ENCODE measurements around the gene ZP4. TPM values are rescaled to one million over a fixed set of nuclear protein-coding genes. Genes with fewer than 3 reads are reported as not detected.

Gene ZP4
- total and polyA plus RNA-seq, 2 of the 4 experiments (the other 2 are of a cell fraction) = not detected

GRCh38 chr1:237834461-237834860, 56.3 kb downstream of the ZP4 start:
- TF ChIP-seq CHD1 (IDR thresholded peaks at IDR 0.05; ENCODE audit: low read depth, low read length) = no peak
- no peak for TF ChIP-seq CEBPB (IDR thresholded peaks at IDR 0.05; ENCODE audit: low read depth, low read length)
- TF ChIP-seq NFE2L2 (IDR thresholded peaks at IDR 0.05; ENCODE audit: low read depth, low read length) = no peak
- TF ChIP-seq POLR2A (IDR thresholded peaks at IDR 0.05; ENCODE audit: low read depth, low read length) = no peak
- TF ChIP-seq FOS (IDR thresholded peaks at IDR 0.05; ENCODE audit: low read depth, low read length) = no peak
- no peak for TF ChIP-seq USF2 (IDR thresholded peaks at IDR 0.05; ENCODE audit: low read depth, low read length)
- no peak for TF ChIP-seq SMC3 (IDR thresholded peaks at IDR 0.05; ENCODE audit: low read depth, low read length)
- TF ChIP-seq MAFK (IDR thresholded peaks at IDR 0.05; ENCODE audit: low read depth, low read length) = no peak
- no peak for TF ChIP-seq MAZ (IDR thresholded peaks at IDR 0.05; ENCODE audit: borderline replicate concordance, low read depth, low read length)
- TF ChIP-seq RFX5 (IDR thresholded peaks at IDR 0.05; ENCODE audit: low read depth, low read length) = no peak
- no peak for TF ChIP-seq RAD21 (IDR thresholded peaks at IDR 0.05; ENCODE audit: low read length)
- TF ChIP-seq CTCF (conservative IDR thresholded peaks at IDR 0.05; ENCODE audit: low read depth, low read length) = no peak
- TF ChIP-seq ELK1 (IDR thresholded peaks at IDR 0.05; ENCODE audit: borderline replicate concordance, low read depth, low read length) = no peak
- no peak for TF ChIP-seq MXI1 (IDR thresholded peaks at IDR 0.05; ENCODE audit: borderline replicate concordance, low read depth, low read length)
- TF ChIP-seq BHLHE40 (IDR thresholded peaks at IDR 0.05; ENCODE audit: low read depth, low read length) = no peak

More at GRCh38 chr1:237834461-237834860, 56.3 kb downstream of the ZP4 start:
- Histone ChIP-seq H2AK9ac (replicated peaks; ENCODE audit: low read depth, low read length, poor library complexity) (no peak overlapping the region), H3K4me3 (ENCODE audit: insufficient read depth, low read depth, low read length) (no peak overlapping the region), H3K4me2 (ENCODE audit: low read depth, low read length) (no peak overlapping the region), H3K9ac (ENCODE audit: low read depth, low read length) (no peak overlapping the region), H3K79me1 (ENCODE audit: low read depth in 1 of 2, low read length in 2 of 2) (no peaks in the 10 kb centered on the region), H3K23ac (ENCODE audit: low read depth, low read length) (no peak overlapping the region), H2BK5ac (ENCODE audit: low read depth, low read length, poor library complexity, severe bottlenecking) (no peak overlapping the region), H4K91ac (ENCODE audit: insufficient read depth, low read depth, low read length) (no peak overlapping the region), H3K14ac (replicated peaks; ENCODE audit: low read depth, low read length) (no peak overlapping the region), H3K27ac (ENCODE audit: insufficient read depth, low read length) (no peak overlapping the region), H3K9me1 (ENCODE audit: insufficient read depth, low read length) (no peaks in the 10 kb centered on the region), H2BK120ac (ENCODE audit: low read depth, low read length) (no peak overlapping the region), H3K9me3 (ENCODE audit: control insufficient read depth, insufficient read depth, low read length) (peaks cover 8% of the 10 kb centered on the region), H3K27me3 (ENCODE audit: control insufficient read depth, insufficient read depth, low read length) (no peaks in the 10 kb centered on the region), H4K8ac (ENCODE audit: low read depth in 2 of 2, low read length in 2 of 2) (no peak overlapping the region), H3K4ac (ENCODE audit: low read depth, low read length) (no peak overlapping the region), H2AK5ac (ENCODE audit: low read depth, low read length) (no peak overlapping the region), H4K20me1 (ENCODE audit: insufficient read depth, low read length) (no peaks in the 10 kb centered on the region), H2BK20ac (ENCODE audit: low read depth, low read length) (no peak overlapping the region), H2BK15ac (ENCODE audit: low read depth, low read length) (no peak overlapping the region), H3K56ac (ENCODE audit: extremely low read depth, insufficient read depth, low read length) (no peak overlapping the region), H4K5ac (ENCODE audit: low read depth, low read length) (no peak overlapping the region), H2AFZ (replicated peaks; ENCODE audit: low read length, poor library complexity) (no peak overlapping the region), H3K36me3 (ENCODE audit: control insufficient read depth, insufficient read depth, low read length) (no peaks in the 10 kb centered on the region), H3K18ac (ENCODE audit: low read depth, low read length) (no peak overlapping the region), H3K4me1 (ENCODE audit: control insufficient read depth, insufficient read depth, low read length) (no peaks in the 10 kb centered on the region)
- BruUV-seq (replicated peaks) = no TSS peak
- DNase-seq (no peak), ATAC-seq (ENCODE audit: low read depth) (no peak)
- intact Hi-C loops (cut with micrococcal nuclease) (no loop called here), in situ Hi-C loops (cut with MboI; ENCODE audit: low sequenced_read_pairs) (no loop called here), dilution Hi-C loops (cut with HindIII; ENCODE audit: low sequenced_read_pairs, unreplicated experiment) (no loop called here)
- WGBS, 2 experiments (ENCODE audit: extremely low coverage in 2 of 2, insufficient read length in 1 of 2) = no CpG with 5 or more reads among the region's 3 CpGs
- ChIA-PET POLR2A (ENCODE audit: unreplicated experiment) (no interaction called here), CTCF (no interaction called here)

All from IMR-90 (cell line).